Fibroblast of villous mesenchyme (primary cell): ENCODE measurements around the gene AMPD3. TPM values are rescaled to one million over a fixed set of nuclear protein-coding genes. Genes with fewer than 3 reads are reported as not detected.

Source experiments
- DNase-seq: peaks from one replicate; pipeline ENCODE4 v3.0.0-alpha.2; 2010; ENCODE audit warnings: low read depth
- H3K4me3 ChIP-seq: 2 replicates; pipeline ENCODE4 v1.5.1; 2011; ENCODE audit warnings: low read depth, mild to moderate bottlenecking, low read length
- CTCF ChIP-seq: IDR thresholded peaks from 2 replicates; pipeline ENCODE4 v1.5.1; 2012; ENCODE audit warnings: low read depth, mild to moderate bottlenecking, low read length; ENCODE audit not compliant: insufficient read depth
- total RNA-seq: library from RNA; depleted of rRNA; stranded (reverse); fragments of >200 nt; gene quantifications from 2 replicates; pipeline ENCODE4 v1.2.3, GENCODE V29; 2012

AMPD3 gene
- total RNA-seq, 1 donor: 22.9 TPM

DNA sequence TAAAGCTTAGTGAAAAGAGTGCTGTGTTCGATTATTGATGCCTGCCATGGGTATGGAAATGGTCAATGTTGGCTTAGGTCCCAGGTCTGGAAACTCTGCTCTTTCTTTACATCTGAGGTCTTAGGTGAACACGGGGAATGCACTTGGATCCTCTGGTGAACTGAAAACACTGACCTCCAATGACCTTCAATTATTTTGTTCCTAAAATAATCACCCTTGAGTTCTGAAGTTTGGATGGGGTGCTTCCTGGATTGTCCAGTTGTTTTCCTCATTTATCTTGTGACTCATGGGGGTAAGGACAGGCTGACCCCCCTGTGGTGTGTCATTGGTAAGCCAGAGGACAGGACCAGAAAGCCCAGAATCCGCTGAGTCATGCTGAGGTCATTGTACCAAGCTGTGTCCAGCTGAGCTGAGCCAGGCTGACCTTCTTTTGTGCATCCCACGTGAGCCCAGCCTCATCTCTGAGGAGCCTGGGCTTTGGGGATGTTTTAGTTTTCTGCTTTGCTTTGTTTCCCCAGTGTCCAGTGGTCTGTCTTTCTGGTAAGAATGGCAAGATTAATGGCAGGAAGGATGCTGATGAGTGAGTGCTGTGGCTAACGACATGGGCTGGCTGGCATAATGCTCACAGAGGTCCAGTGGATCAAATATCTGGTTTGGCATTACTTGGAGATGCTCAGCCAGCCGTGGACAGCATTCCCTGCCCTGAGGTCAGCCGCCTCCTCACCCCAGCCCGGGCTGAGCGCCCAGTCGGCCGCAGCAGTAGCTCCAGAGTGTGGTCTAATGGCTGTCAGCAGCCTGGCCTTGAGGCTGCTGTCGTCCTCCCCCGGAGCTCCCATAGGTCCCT lies 35.6 kb downstream of the AMPD3 start:
- no peak for TF ChIP-seq CTCF
- peak; percentile 93 for DNase-seq
- no peak overlapping the region for H3K4me3 ChIP-seq

GRCh38 chr11:10492084-10492483 lies 37.0 kb downstream of the AMPD3 start:
- no peak for DNase-seq
- TF ChIP-seq CTCF: no peak
- no peak overlapping the region for H3K4me3 ChIP-seq

- H3K4me3 ChIP-seq: no peak overlapping the region
- DNase-seq: no peak
- TF ChIP-seq CTCF: no peak
These were observed 38.1 kb downstream of the AMPD3 start for GRCh38 chr11:10493041-10493663.

DNA sequence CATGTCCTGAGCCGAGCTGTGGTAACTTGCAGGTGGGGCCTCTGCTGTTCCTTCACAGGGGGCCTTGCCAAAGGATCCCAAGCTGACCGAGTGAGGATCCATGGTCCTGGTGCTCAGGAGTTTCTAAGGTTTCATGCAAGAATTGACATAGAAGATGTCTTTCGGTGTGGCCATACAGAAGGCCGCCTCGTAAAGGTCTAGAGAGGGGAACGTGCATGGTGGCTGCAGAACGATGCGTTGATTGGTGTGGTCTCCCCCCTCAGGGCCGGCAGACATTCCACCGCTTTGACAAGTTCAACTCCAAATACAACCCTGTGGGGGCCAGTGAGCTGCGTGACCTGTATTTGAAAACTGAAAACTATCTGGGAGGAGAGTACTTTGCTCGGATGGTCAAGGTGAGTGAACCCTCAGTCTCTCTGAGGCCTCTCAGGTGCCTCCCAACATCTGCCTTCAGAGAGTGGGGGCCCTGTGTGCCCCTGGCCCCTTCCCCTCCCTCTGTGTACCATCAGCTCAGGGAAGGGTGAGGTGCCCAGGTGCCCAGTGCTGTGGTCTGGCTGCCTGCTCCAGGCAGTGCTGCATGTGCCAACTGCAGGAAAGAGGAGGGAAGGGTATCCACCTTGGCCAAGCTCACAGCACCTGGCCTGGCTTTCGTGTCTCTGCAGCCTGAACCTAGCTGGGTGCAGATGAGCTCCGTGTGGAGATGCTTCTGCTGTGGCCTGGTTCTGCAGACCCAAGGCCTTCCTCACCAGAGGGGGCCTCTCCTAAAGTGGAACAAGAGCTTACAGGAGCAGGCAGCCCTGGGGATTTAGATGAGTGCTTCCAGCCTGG lies 39.8 kb downstream of the AMPD3 start:
- no peak for TF ChIP-seq CTCF
- no peak for DNase-seq

DNA sequence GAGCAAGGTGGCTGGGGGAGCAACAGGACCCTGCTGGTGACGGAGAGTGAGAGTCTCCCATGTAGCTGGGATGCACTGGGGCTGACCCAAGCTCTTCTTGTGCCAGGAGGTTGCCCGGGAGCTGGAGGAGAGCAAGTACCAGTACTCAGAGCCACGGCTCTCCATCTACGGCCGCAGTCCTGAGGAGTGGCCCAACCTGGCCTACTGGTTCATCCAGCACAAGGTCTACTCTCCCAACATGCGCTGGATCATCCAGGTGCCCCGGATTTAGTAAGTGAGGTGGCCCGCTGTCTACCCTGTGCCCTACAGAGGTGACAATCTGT lies 40.4 kb downstream of the AMPD3 start:
- H3K4me3 ChIP-seq: no peak overlapping the region
- TF ChIP-seq CTCF: no peak
- no peak for DNase-seq

More for the DNA sequence above, 39.8 kb downstream of the AMPD3 start:
- no peak overlapping the region for H3K4me3 ChIP-seq

GRCh38 chr11:10496296-10496936 lies 41.4 kb downstream of the AMPD3 start:
- TF ChIP-seq CTCF: no peak
- H3K4me3 ChIP-seq: no peak overlapping the region
- no peak for DNase-seq
